K562 (cell line): Measurements from ENCODE around the gene THAP8. TPM values are rescaled to one million over a fixed set of nuclear protein-coding genes. Genes with fewer than 3 reads are reported as not detected.

Experiments used
- ATAC-seq: fragments of 200-7000 bp; cut with Tn5 transposase; 3 replicates; pipeline ENCODE4 v1.9.1; 2020; ENCODE audit warnings: moderate library complexity
- BruUV-seq: library from RNA; stranded (reverse); fragments of 400-500 nt; replicated peaks from 2 replicates; lab custom pipeline; 2021; lab: Mats Ljungman, UMichigan
- CTCF ChIA-PET: fragments of 300-600 bp; formaldehyde crosslinking; extraction: SDS; loops from one replicate; lab custom pipeline; 2021; ENCODE audit warnings: low intra/inter-chr PET ratio; lab: Yijun Ruan, JAX
- POLR2A ChIA-PET: fragments of 300-600, 350-650 bp; sonication (Branson Sonifier 250); formaldehyde crosslinking; extraction: SDS; loops from one replicate; lab custom pipeline; 2021; ENCODE audit warnings: antibody characterized with exemption, inconsistent platforms; lab: Yijun Ruan, JAX
- DNase-seq, 4 experiments: peaks; one replicate each; pipeline versions ENCODE4 v3.0.0 to v3.0.0-alpha.2; 2011 to 2018; ENCODE audit warnings: low spot score in 3 of 4, mixed read lengths in 3 of 4; ENCODE audit errors: extremely low read depth in 1 of 4
- FAIRE-seq: peaks from 2 replicates; lab custom pipeline; 2011; peaks lifted over from hg19 to GRCh38; lab: Jason Lieb, UNC
- H2AFZ ChIP-seq: 2 replicates; pipeline ENCODE4 v1.6.0; 2011; ENCODE audit warnings: low read depth, low read length, control low read depth, inconsistent platforms
- H3K27ac ChIP-seq: fragments of 200-600 bp; 3 replicates; pipeline ENCODE4 v1.8.0; 2011; ENCODE audit warnings: low read depth, mild to moderate bottlenecking, control low read depth, inconsistent platforms, low read length, moderate library complexity, mixed read lengths; ENCODE audit errors: extremely low read depth
- H3K27me3 ChIP-seq, 2 experiments: fragments of 300-600 bp in 1 of 2; 2 replicates in 1 of 2; 3 replicates in 1 of 2; pipeline versions ENCODE4 v1.6.0 to v1.8.0; 2011; ENCODE audit warnings: inconsistent platforms in 2 of 2, low read length in 2 of 2, mild to moderate bottlenecking in 1 of 2, mixed read lengths in 1 of 2, moderate library complexity in 1 of 2; ENCODE audit not compliant: control insufficient read depth in 2 of 2, insufficient read depth in 2 of 2
- H3K36me3 ChIP-seq: fragments of 300-600 bp; 3 replicates; pipeline ENCODE4 v1.8.0; 2011; ENCODE audit warnings: mild to moderate bottlenecking, low read length, inconsistent platforms; ENCODE audit not compliant: control insufficient read depth, insufficient read depth
- H3K4me1 ChIP-seq, 2 experiments: fragments of 200-600 bp in 1 of 2; replicated peaks in 1 of 2; 2 replicates in 1 of 2; 3 replicates in 1 of 2; pipeline versions ENCODE4 v1.5.1 to v1.8.0; 2011; ENCODE audit warnings: inconsistent platforms in 2 of 2, low read length in 2 of 2, mild to moderate bottlenecking in 1 of 2, mixed read lengths in 1 of 2, moderate library complexity in 1 of 2; ENCODE audit not compliant: control insufficient read depth in 2 of 2, insufficient read depth in 2 of 2
- H3K4me2 ChIP-seq: 2 replicates; pipeline ENCODE4 v1.6.1; 2011; ENCODE audit warnings: low read length, control low read depth, inconsistent platforms, mixed read lengths; ENCODE audit not compliant: insufficient read depth
- H3K4me3 ChIP-seq: fragments of 200-600 bp; sonication (generic), shearing (Covaris generic); 2 replicates; pipeline ENCODE4 v1.5.1; 2016; ENCODE audit warnings: control low read depth, inconsistent platforms
- H3K79me2 ChIP-seq: fragments of 200-600 bp; 3 replicates; pipeline ENCODE4 v1.8.0; 2011; ENCODE audit warnings: low read length, inconsistent platforms; ENCODE audit not compliant: control insufficient read depth, insufficient read depth
- H3K9ac ChIP-seq, 2 experiments: 2 replicates each; pipeline versions ENCODE4 v1.6.0 to v1.6.1; 2011; ENCODE audit warnings: low read depth in 2 of 2, low read length in 2 of 2, control low read depth in 1 of 2, inconsistent platforms in 1 of 2, mild to moderate bottlenecking in 1 of 2, mixed read lengths in 1 of 2; ENCODE audit not compliant: insufficient read depth in 1 of 2
- H3K9me1 ChIP-seq: one replicate; pipeline ENCODE4 v1.6.0; 2011; ENCODE audit warnings: inconsistent platforms, mild to moderate bottlenecking, low read length, moderate library complexity; ENCODE audit not compliant: control insufficient read depth, insufficient read depth
- H3K9me3 ChIP-seq: replicated peaks from 2 replicates; pipeline ENCODE4 v1.5.1; 2011; ENCODE audit warnings: low read depth, low read length, inconsistent platforms; ENCODE audit not compliant: control insufficient read depth, insufficient read depth
- H4K20me1 ChIP-seq: replicated peaks from 2 replicates; pipeline ENCODE4 v1.6.1; 2011; ENCODE audit warnings: low read length, inconsistent platforms, mixed read lengths; ENCODE audit not compliant: control insufficient read depth, insufficient read depth
- CBX5 ChIP-seq: IDR thresholded peaks from 2 replicates; pipeline ENCODE4 v1.6.1; 2014; ENCODE audit warnings: low read depth, borderline replicate concordance
- DPF2 ChIP-seq: fragments of 450-650 bp; IDR thresholded peaks from 2 replicates; pipeline ENCODE4 v1.6.1; 2016
- KAT8 ChIP-seq: fragments of 450-650 bp; IDR thresholded peaks from 2 replicates; pipeline ENCODE4 v1.6.1; 2016; ENCODE audit warnings: low read depth, mild to moderate bottlenecking
- ZNF57 ChIP-seq: fragments of 450-650 bp; formaldehyde crosslinking; IDR thresholded peaks from 2 replicates; pipeline ENCODE4 v1.4.0; 2020; ENCODE audit warnings: mild to moderate bottlenecking, moderate library complexity
- ZNF699 ChIP-seq: fragments of 250-450 bp; sonication (Bioruptor Pico); IDR thresholded peaks from 2 replicates; pipeline ENCODE4 v1.8.0; 2021; ENCODE audit warnings: mild to moderate bottlenecking, moderate library complexity; ENCODE audit not compliant: insufficient replicate concordance
- WGBS: fragments of 100-300 bp; shearing (Covaris generic); methylation state at CpG from one replicate; pipeline ENCODE4 v1.1.6; 2016; ENCODE audit warnings: low coverage, mixed read lengths; ENCODE audit not compliant: insufficient coverage; ENCODE audit errors: missing lambda C conversion rate; 5-methylcytosine and 5-hydroxymethylcytosine counted together
- in situ Hi-C: fragments of 300-500 bp; cut with MboI; formaldehyde crosslinking; loops from 4 replicates; pipeline ENCODE4 v1.15.0; 2018; ENCODE audit warnings: inconsistent platforms, mixed read lengths
- intact Hi-C: fragments of 100-400 bp; cut with micrococcal nuclease; formaldehyde crosslinking; loops from 2 replicates; pipeline ENCODE4 v1.14.2; 2022
- polyA plus RNA-seq, 8 experiments: library from polyadenylated mRNA; depleted of rRNA in 4 of 8; stranded (reverse) in 5 of 8; unstranded in 3 of 8; fragments of >200 nt; fragmentation: Nextera tagmentation in 2 of 8; fragmentation: Illumina TruSeq in 1 of 8; extraction: Ambion mirVana in 2 of 8; extraction: Trizol in 1 of 8; gene quantifications; 2 replicates each; pipeline versions ENCODE4 v1.2.1 to v1.2.3, GENCODE V29; 2011 to 2014; ENCODE audit warnings: inconsistent platforms in 1 of 8, missing spikeins in 1 of 8
- total RNA-seq, 7 experiments: library from RNA; depleted of rRNA in 6 of 7; stranded (reverse); fragments of >200 nt in 6 of 7; fragmentation: Illumina TruSeq in 2 of 7; extraction: Trizol in 2 of 7; gene quantifications; 2 replicates each; pipeline versions ENCODE4 v1.2.1 to v1.2.3, GENCODE V29; 2011 to 2021; ENCODE audit warnings: low replicate concordance in 1 of 7

Gene THAP8
- total and polyA plus RNA-seq, 9 of the 15 experiments (the other 6 are each of a cell fraction or from before 2014, with no cell fraction given): 0.11 to 2.0 (median 0.94) TPM

DNA sequence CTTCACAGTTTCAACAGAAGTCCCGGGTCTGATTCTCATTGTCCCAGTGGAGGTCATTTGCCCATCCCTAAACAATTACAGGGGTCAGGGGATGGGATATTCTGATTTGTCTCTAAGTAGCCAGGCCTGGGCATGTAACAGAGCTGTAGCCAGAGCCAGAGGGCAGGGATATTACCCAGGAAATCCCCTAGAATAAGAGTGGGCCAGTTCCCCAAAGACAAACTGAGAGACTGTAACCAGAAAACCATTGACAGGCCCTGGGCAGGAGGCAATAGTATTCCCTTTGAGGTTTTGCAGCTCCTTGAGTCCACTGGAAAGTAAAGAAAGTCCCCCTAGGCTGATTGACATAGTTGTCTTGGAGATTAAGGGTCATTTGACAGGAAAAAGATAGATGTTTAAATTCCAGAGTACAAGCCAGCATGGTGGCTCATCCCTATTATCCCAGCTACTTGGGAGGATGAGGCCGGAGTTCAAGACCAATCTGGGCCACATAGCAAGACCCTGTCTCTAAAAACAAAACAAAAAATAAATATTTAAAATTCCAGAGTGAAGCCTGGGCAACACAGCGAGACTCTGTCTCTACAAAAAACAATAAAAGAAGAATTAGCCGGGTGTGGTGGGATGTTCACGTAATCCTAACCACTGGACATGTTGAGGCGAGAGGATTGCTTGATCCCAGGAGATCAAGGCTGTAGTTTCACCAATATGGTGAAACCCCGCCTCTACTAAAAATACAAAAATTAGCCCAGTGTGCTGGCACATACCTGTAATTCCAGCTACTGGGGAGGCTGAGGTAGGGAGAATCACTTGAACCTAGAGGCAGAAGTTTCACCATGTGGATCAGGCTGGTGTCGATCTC, 60.9 kb downstream of the THAP8 start:
- intact Hi-C loops: loop anchor here (10.0 kb wide), 1 partner anchor 122 kb away; the partner anchor contains the start of genes OVOL3, POLR2I and TBCB
- no TSS peak for BruUV-seq

More for the DNA sequence above, 60.9 kb downstream of the THAP8 start:
- in situ Hi-C loops: no loop called here
- peaks cover 4% of the 10 kb centered on the region; the same call in 1 of the 2 replicates for H4K20me1 ChIP-seq
- H2AFZ ChIP-seq: no peak overlapping the region
- POLR2A ChIA-PET: no interaction called here
- ATAC-seq (no peak), DNase-seq (no peak), FAIRE-seq (no peak)
- H3K27me3 ChIP-seq: no peaks in the 10 kb centered on the region
- no peak overlapping the region for H3K4me2 ChIP-seq
- H3K36me3 ChIP-seq: peaks cover 6% of the 10 kb centered on the region; the same call in 1 of the 3 replicates
- no peak overlapping the region for H3K27ac ChIP-seq
- H3K9ac ChIP-seq: no peak overlapping the region
- 80% methylated on average over 8 of the region's 8 CpGs for WGBS
- peaks cover 3% of the 10 kb centered on the region for H3K9me3 ChIP-seq
- H3K79me2 ChIP-seq: peaks cover 24% of the 10 kb centered on the region
- TF ChIP-seq DPF2 (no peak), CBX5 (no peak), ZNF699 (CRISPR knock-in tag) (no peak), ZNF57 (no peak), KAT8 (no peak)
- CTCF ChIA-PET: no interaction called here
- H3K9me1 ChIP-seq: peaks cover 3% of the 10 kb centered on the region
- peaks cover 9 to 29% of the 10 kb centered on the region in 2 experiments; a peak in 4 of 5 replicates for H3K4me1 ChIP-seq
- H3K4me3 ChIP-seq: no peak overlapping the region
